IPS-18a (cell line): ENCODE data around the gene MAT2B.
A peak's percentile ranks its signal among the peaks of the same experiment; 100 is the strongest.

Source experiments
- H3K27ac ChIP-seq: one replicate; pipeline ENCODE4 v1.5.1; 2013; ENCODE audit warnings: low read length
- H3K27me3 ChIP-seq: one replicate; pipeline ENCODE4 v1.6.1; 2013; ENCODE audit warnings: mild to moderate bottlenecking, low read length; ENCODE audit not compliant: control insufficient read depth, insufficient read depth
- H3K36me3 ChIP-seq: one replicate; pipeline ENCODE4 v1.6.1; 2013; ENCODE audit warnings: low read depth, low read length; ENCODE audit not compliant: control insufficient read depth
- H3K4me1 ChIP-seq: one replicate; pipeline ENCODE4 v1.6.1; 2013; ENCODE audit warnings: low read depth, low read length; ENCODE audit not compliant: control insufficient read depth
- H3K4me3 ChIP-seq: one replicate; pipeline ENCODE4 v1.5.1; 2013; ENCODE audit warnings: low read length
- H3K9ac ChIP-seq: one replicate; pipeline ENCODE4 v1.6.1; 2013; ENCODE audit warnings: mild to moderate bottlenecking, low read length, moderate library complexity
- H3K9me3 ChIP-seq: one replicate; pipeline ENCODE4 v1.6.1; 2013; ENCODE audit warnings: low read depth, low read length; ENCODE audit not compliant: control insufficient read depth

The MAT2B gene

DNA sequence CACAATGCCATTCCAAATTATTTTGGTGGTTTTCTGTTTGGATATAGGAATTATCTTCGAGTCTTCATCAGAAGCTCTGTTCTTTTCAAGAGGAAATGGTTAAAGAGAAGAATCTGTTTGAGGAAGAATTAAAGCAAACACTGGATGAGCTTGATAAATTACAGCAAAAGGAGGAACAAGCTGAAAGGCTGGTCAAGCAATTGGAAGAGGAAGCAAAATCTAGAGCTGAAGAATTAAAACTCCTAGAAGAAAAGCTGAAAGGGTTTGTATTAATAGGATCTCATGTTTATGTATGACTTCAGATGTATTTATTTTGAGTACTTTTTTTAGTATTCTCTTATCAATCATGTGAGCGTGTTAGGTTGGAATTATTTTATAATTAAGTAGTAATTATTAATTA lies 30.0 kb upstream of the MAT2B start:
- H3K9ac ChIP-seq: no peak overlapping the region
- H3K4me1 ChIP-seq: no peaks in the 10 kb centered on the region
- H3K9me3 ChIP-seq: no peaks in the 10 kb centered on the region
- no peak overlapping the region for H3K4me3 ChIP-seq
- H3K36me3 ChIP-seq: peaks cover 96% of the 10 kb centered on the region
- H3K27me3 ChIP-seq: no peaks in the 10 kb centered on the region
- H3K27ac ChIP-seq: no peak overlapping the region

DNA sequence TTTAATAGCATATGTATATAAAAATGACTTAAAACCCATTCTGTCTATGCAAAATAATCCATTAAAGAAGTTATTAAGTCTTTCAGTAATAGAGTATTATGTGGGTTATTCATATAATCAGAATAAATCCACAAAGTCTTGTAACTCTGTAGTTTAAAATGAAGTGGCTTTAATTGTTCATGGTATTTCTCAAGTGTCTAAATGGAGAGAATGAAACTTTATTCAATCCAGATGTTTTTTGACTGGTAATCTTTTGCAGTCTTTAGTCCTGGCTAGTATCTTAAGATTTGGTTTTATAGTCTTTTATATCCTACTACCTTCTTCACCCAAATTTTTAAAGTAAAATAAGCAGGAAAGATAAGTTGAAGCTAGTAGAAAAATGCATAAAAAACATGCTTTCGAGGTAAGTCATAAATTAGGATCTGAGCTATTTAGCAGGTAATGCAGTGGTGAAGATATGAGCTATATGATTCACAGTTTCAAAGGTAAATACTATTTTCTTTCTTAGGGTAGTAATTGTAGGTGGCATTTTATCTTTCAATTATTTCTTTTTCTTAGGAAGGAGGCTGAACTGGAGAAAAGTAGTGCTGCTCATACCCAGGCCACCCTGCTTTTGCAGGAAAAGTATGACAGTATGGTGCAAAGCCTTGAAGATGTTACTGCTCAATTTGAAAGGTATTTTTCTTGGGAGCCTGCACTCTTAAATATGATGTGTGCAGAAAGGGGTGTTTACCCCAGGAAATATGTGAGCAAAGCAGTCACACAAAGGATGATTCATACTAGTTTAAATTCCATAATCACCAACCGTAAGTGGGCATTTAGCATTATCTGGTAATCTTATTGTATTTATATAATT lies 27.1 kb upstream of the MAT2B start:
- no peaks in the 10 kb centered on the region for H3K27me3 ChIP-seq
- no peak overlapping the region for H3K9ac ChIP-seq
- H3K9me3 ChIP-seq: no peaks in the 10 kb centered on the region
- H3K4me1 ChIP-seq: no peaks in the 10 kb centered on the region
- H3K27ac ChIP-seq: no peak overlapping the region
- peaks cover 95% of the 10 kb centered on the region for H3K36me3 ChIP-seq
- no peak overlapping the region for H3K4me3 ChIP-seq

DNA sequence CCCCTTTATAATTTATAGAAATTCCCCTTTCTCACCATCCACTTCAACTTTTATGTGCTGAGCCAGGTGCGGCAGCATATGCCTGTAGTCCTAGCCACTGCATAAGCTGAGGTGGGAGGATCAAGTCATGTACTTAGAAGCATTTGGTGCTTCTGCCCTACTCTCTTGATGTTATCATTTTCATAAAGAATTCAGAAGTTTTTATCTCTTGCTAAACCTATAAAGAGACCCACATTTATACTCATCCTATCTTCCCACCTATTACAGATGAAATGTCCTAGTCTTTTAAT lies 26.5 kb upstream of the MAT2B start:
- peaks cover 95% of the 10 kb centered on the region for H3K36me3 ChIP-seq

DNA sequence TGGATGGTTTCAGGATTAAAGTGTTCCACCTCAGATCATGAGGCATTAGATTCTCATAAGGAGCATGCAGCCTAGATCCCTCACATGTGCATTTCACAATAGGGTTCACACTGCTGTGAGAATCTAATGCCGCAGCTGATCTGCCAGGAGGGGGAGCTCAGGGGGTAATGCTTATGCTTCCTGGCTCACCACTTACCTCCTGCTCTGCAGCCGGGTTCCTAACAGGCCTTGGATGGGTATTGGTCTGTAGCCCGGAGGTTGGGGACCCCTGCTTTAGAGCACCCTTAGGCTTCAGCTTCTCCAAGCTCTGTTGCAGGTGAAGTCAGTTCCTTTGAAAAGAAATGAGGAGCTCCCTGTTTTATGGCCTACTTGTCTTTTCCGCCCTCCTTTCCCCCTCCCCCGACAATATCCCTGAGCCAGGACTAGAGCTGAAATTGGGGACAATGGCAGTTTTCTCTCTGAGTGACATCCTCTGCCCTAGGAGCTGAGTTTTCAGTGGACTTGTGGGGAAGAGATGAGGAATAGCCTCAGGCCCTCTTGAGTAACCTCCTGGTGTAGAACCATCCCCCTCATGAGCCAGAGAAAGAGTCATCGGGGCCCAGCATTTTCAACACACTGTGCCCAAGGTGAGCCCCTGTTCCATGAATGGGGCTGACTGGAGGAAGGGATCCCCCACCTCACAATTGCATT lies 16.2 kb upstream of the MAT2B start:
- H3K27ac ChIP-seq: no peak overlapping the region
- H3K9me3 ChIP-seq: peaks cover 3% of the 10 kb centered on the region
- no peak overlapping the region for H3K9ac ChIP-seq
- H3K4me1 ChIP-seq: no peaks in the 10 kb centered on the region
- H3K4me3 ChIP-seq: no peak overlapping the region
- no peaks in the 10 kb centered on the region for H3K27me3 ChIP-seq
- peaks cover 60% of the 10 kb centered on the region for H3K36me3 ChIP-seq

More for the DNA sequence above, 26.5 kb upstream of the MAT2B start:
- Histone ChIP-seq H3K27ac (no peak overlapping the region), H3K4me1 (no peaks in the 10 kb centered on the region), H3K27me3 (no peaks in the 10 kb centered on the region), H3K9me3 (no peaks in the 10 kb centered on the region), H3K9ac (no peak overlapping the region), H3K4me3 (no peak overlapping the region)

DNA sequence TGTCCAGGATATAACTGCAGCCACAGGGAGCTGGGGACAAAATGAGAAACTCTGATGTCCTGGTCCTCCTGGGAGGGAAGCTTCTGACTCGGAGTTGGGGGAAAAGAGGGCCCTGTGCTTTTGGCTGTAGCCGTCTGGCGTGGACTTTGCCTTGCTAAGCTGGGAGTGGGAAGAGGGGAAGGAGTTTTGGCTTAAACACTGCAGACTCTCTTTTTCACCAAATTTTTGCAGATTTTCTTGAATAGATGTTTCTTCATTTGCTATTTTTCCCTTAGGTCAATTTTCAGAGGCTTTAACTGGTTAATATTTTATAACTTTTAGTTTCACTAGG lies 15.7 kb upstream of the MAT2B start:
- Histone ChIP-seq H3K9ac (no peak overlapping the region), H3K9me3 (peaks cover 3% of the 10 kb centered on the region), H3K4me3 (no peak overlapping the region), H3K27me3 (no peaks in the 10 kb centered on the region), H3K36me3 (peaks cover 55% of the 10 kb centered on the region), H3K4me1 (no peaks in the 10 kb centered on the region), H3K27ac (no peak overlapping the region)

DNA sequence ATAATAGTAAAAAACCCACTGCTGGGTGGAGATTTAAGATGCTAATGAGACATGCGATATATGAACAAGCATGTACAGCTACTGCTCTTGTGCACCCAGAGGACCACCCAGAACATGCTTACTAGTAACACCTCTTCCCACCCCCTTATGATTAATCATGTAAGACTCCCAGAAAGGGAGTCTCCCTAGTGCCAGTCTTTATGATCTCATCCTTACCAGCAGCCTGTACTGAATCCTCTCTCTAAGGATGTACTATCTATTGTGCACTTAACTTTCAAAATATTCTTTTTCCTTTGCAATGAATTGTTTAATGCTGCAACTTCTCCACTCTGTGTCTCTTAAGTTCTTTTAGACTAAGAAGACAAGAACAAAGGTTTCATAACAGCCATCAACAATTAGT lies 9.1 kb upstream of the MAT2B start:
- no peaks in the 10 kb centered on the region for H3K27me3 ChIP-seq
- no peak overlapping the region for H3K27ac ChIP-seq
- no peak overlapping the region for H3K9ac ChIP-seq
- H3K9me3 ChIP-seq: no peaks in the 10 kb centered on the region
- no peaks in the 10 kb centered on the region for H3K4me1 ChIP-seq
- no peak overlapping the region for H3K4me3 ChIP-seq
- H3K36me3 ChIP-seq: peaks cover 7% of the 10 kb centered on the region

DNA sequence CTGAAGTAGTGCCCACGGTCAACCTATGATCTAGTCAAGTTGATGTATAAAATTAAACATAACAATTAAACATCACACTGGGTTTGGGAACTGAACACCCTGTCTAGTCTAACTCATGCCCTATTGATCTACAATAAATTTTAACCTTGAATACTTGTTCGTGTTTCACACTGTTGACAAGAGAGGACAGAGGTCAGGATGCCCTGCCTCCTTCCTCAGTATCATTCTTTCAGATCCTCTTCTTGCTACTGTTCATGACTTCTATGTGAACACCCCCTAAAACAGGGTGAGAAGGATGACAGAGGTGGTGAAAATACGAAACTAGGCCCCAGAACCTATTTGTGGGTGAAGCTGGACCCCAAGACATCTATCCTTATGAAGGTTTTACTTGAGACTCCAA lies 8.1 kb upstream of the MAT2B start:
- Histone ChIP-seq H3K4me1 (peaks cover under 1% of the 10 kb centered on the region), H3K27me3 (no peaks in the 10 kb centered on the region), H3K9me3 (no peaks in the 10 kb centered on the region), H3K4me3 (no peak overlapping the region), H3K27ac (no peak overlapping the region), H3K9ac (no peak overlapping the region), H3K36me3 (no peaks in the 10 kb centered on the region)

DNA sequence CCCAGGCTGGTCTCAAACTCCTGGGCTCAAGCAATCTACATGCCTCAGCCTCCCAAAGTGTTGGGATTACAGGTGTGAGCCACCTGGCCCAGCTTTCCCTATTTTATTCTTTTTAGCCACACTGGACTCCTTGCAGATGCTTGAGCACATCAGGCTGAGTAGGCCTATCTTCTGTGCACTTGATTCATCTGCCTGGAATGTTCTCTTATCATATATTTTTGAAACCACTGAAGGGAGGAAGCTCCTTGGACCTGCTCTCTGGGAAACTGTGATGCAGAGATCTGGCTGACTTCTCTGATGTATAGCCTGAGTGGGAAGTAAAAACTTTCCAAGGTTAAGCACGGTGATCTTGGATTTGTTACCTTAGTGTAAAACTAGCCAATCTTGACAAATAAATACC lies 6.5 kb upstream of the MAT2B start:
- Histone ChIP-seq H3K27me3 (no peaks in the 10 kb centered on the region), H3K36me3 (no peaks in the 10 kb centered on the region), H3K4me3 (no peak overlapping the region), H3K4me1 (peaks cover 6% of the 10 kb centered on the region), H3K9ac (no peak overlapping the region), H3K27ac (no peak overlapping the region), H3K9me3 (no peaks in the 10 kb centered on the region)

DNA sequence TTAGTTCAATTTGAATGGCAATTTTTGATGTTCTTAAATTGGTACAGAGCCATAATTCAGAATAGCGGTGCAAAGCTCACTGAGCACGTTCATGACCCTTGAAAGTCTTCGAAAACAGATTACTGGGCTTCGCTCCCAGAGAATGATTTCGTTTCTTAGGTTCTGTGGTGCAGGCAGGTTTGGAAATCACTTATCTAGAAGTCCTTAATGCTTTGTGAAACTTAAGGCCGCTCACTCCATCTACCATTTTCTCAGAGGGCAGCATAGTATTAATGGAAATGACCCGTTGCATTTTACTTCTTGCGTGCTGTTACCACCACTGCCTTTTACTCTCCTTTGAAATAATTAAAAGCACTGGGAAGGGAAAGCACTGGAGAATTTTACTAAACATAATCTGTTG lies 2.9 kb upstream of the MAT2B start:
- no peaks in the 10 kb centered on the region for H3K27me3 ChIP-seq
- peak overlapping the region; percentile 85 for H3K4me3 ChIP-seq
- H3K36me3 ChIP-seq: no peaks in the 10 kb centered on the region
- peak overlapping the region; percentile 96 for H3K9ac ChIP-seq
- H3K4me1 ChIP-seq: peaks cover 14% of the 10 kb centered on the region
- no peaks in the 10 kb centered on the region for H3K9me3 ChIP-seq
- H3K27ac ChIP-seq: peak overlapping the region; percentile 91

DNA sequence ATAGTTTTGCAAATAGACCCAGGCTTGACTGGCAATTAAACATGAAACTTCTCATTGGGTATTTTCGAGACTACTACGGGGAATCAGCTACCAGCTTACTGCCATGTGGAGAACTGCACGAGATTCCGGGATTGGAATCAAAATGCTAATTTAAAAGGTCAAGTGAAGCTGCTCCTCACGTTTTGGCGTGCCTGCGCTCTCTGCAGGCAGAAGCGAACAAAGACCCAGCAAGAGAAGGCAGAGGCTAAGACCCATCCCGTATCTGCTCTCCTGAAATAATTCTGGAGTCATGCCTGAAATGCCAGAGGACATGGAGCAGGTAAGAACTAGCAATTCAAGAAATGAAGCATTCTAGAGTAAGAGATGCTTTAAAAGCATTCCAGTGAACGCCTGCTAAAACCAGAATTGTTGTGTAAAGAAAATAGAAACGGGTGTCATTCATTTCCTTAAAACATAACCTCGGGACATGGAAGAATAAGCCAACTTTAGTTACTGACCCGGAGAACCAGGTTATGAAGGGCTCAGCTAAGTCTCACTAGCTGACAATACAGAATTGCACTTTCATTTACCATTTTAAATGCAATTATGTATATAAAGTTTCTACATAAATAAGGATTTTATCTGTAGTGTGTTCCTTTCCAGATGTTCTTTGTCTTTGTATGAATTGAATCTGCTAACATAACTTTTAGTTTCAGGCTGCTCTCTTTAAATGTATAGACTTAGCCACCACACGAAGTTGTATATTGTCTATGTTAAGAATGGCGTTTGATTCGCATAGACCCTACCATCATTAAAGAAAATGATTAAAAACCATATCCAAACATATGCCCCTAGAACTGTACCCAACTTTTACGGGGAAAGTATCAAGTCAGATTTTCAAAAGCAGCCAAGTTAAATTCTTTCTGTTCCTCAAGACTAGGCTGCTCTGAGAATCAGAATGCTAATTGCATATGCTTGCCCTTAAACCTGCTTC lies 2.0 kb upstream of the MAT2B start:
- H3K4me1 ChIP-seq: peaks cover 14% of the 10 kb centered on the region
- H3K4me3 ChIP-seq: peak overlapping the region; percentile 85
- peak overlapping the region; percentile 96 for H3K9ac ChIP-seq
- H3K27ac ChIP-seq: peak overlapping the region; percentile 91
- H3K36me3 ChIP-seq: no peaks in the 10 kb centered on the region
- no peaks in the 10 kb centered on the region for H3K9me3 ChIP-seq
- H3K27me3 ChIP-seq: no peaks in the 10 kb centered on the region

DNA sequence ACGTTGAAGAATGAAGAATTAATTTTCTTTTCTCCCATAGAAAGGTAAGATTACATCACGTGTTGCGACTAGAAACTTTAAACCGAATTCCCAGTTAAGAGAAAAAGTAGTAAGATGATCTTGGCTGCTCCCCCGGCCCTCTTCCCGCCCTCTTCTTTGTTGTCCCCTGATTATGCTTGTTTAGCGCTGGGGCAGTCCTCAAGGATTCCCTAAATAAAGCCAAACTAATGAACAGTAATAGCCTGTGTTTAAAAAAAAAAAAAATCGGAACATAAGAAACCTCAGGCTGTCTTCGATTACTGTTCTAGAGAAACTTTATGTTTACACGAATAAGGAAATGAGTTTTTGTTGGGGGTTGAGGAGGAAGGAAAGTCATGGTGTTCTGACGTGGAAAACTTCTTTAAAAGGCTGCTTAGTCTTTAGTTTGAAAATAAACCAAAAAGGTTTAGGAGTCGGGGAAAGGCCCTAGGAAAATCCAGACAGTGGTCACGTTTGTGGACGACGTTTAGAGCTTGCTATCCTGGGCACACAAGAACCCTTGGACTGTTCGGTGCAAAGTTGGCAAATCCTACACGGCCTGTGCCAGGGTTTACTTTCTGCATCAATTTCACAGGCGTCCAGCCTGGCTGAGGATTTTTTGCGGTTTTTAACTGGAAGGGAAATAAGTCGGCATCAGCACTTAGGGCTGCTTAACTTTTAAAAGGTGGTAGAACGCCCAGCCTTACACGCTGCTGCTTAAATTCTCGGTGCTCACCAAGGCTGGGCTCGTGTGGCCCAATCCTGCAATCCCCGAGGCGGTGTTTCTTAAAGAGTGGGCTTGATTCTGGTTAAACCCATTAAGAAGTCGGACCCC lies 1.1 kb upstream of the MAT2B start:
- H3K27ac ChIP-seq: peak overlapping the region; percentile 91
- no peaks in the 10 kb centered on the region for H3K27me3 ChIP-seq
- H3K9ac ChIP-seq: peak overlapping the region; percentile 96
- H3K4me1 ChIP-seq: peaks cover 20% of the 10 kb centered on the region
- peak overlapping the region; percentile 85 for H3K4me3 ChIP-seq
- H3K9me3 ChIP-seq: no peaks in the 10 kb centered on the region
- no peaks in the 10 kb centered on the region for H3K36me3 ChIP-seq
